SU-DHL-6 (cell line): Measurements from ENCODE around the gene RAP1GAP.

Source experiments
- H2AFZ ChIP-seq: fragments of 200-600 bp; sonication (generic); 2 replicates; pipeline ENCODE4 v1.6.1; 2014; ENCODE audit warnings: low read depth, mild to moderate bottlenecking, moderate library complexity, mixed read lengths, antibody characterized with exemption, low read length; ENCODE audit not compliant: severe bottlenecking
- H3F3A ChIP-seq: fragments of 200-600 bp; shearing (Covaris generic); 2 replicates; pipeline ENCODE4 v1.6.0; 2016; ENCODE audit warnings: antibody characterized with exemption, mild to moderate bottlenecking; ENCODE audit not compliant: insufficient read depth
- H3K27ac ChIP-seq: fragments of 200-600 bp; sonication (generic); 2 replicates; pipeline ENCODE4 v1.5.1; 2016; ENCODE audit warnings: low read depth, mild to moderate bottlenecking, low read length, moderate library complexity, mixed read lengths
- H3K27me3 ChIP-seq: fragments of 200-600 bp; sonication (generic), shearing (Covaris generic); 2 replicates; pipeline ENCODE4 v1.6.0; 2014; ENCODE audit warnings: mild to moderate bottlenecking, low read length
- H3K36me3 ChIP-seq: fragments of 200-600 bp; sonication (generic); 2 replicates; pipeline ENCODE4 v1.6.1; 2014; ENCODE audit warnings: mild to moderate bottlenecking, low read length, mixed read lengths
- H3K4me2 ChIP-seq: fragments of 300-600, 200-600 bp; shearing (Covaris generic), sonication (generic); 2 replicates; pipeline ENCODE4 v1.6.0; 2014; ENCODE audit warnings: low read length, low read depth, mild to moderate bottlenecking; ENCODE audit not compliant: poor library complexity, severe bottlenecking
- H3K4me3 ChIP-seq: fragments of 200-600 bp; sonication (generic); 2 replicates; pipeline ENCODE4 v1.5.1; 2014; ENCODE audit warnings: antibody characterized with exemption, low read length, mild to moderate bottlenecking, mixed read lengths; ENCODE audit not compliant: insufficient read depth, poor library complexity, severe bottlenecking
- H3K79me2 ChIP-seq: fragments of 200-600 bp; sonication (generic); 2 replicates; pipeline ENCODE4 v1.6.1; 2014; ENCODE audit warnings: mild to moderate bottlenecking, low read length, moderate library complexity; ENCODE audit not compliant: insufficient read depth
- H3K9ac ChIP-seq: fragments of 200-600 bp; sonication (generic); 2 replicates; pipeline ENCODE4 v1.7.0; 2014; ENCODE audit warnings: mild to moderate bottlenecking, low read length
- H3K9me2 ChIP-seq: fragments of 200-600 bp; sonication (generic); replicated peaks from 2 replicates; pipeline ENCODE4 v1.6.1; 2014; ENCODE audit warnings: low read length; ENCODE audit not compliant: insufficient read depth
- H3K9me3 ChIP-seq: fragments of 200-600 bp; sonication (generic); 2 replicates; pipeline ENCODE4 v1.6.1; 2014; ENCODE audit warnings: low read length, mixed read lengths; ENCODE audit not compliant: insufficient read depth
- H4K20me1 ChIP-seq: fragments of 200-600 bp; sonication (generic); 2 replicates; pipeline ENCODE4 v1.6.1; 2014; ENCODE audit warnings: low read depth, mild to moderate bottlenecking, antibody characterized with exemption, low read length, moderate library complexity, mixed read lengths
- CTCF ChIP-seq: fragments of 200-600 bp; sonication (generic); IDR thresholded peaks from one replicate; pipeline ENCODE4 v1.5.1; 2017; ENCODE audit warnings: antibody characterized with exemption, mild to moderate bottlenecking, low read length, moderate library complexity; ENCODE audit not compliant: insufficient read depth, poor library complexity, severe bottlenecking
- EZH2phosphoT487 ChIP-seq: fragments of 200-600 bp; sonication (generic), shearing (Covaris generic); conservative IDR thresholded peaks from 2 replicates; pipeline ENCODE4 v1.6.1; 2018; ENCODE audit warnings: mild to moderate bottlenecking, antibody characterized with exemption, low read length, moderate library complexity, mixed read lengths

RAP1GAP gene

GRCh38 chr1:21601278-21602048, 67.7 kb downstream of the RAP1GAP start:
- no peak overlapping the region for H3K27ac ChIP-seq
- no peaks in the 10 kb centered on the region for H3K27me3 ChIP-seq
- no peak overlapping the region for H2AFZ ChIP-seq
- no peaks in the 10 kb centered on the region for H3K9me3 ChIP-seq
- H3K36me3 ChIP-seq: no peaks in the 10 kb centered on the region
- H3F3A ChIP-seq: no peaks in the 10 kb centered on the region
- H4K20me1 ChIP-seq: no peaks in the 10 kb centered on the region
- TF ChIP-seq EZH2phosphoT487 (no peak), CTCF (no peak)
- no peak overlapping the region for H3K4me3 ChIP-seq
- H3K9me2 ChIP-seq: no peaks in the 10 kb centered on the region
- no peaks in the 10 kb centered on the region for H3K79me2 ChIP-seq
- no peak overlapping the region for H3K4me2 ChIP-seq
- no peak overlapping the region for H3K9ac ChIP-seq

- Histone ChIP-seq H3K27me3 (no peaks in the 10 kb centered on the region), H3K9me3 (no peaks in the 10 kb centered on the region), H3K79me2 (no peaks in the 10 kb centered on the region), H3K4me3 (no peak overlapping the region), H3K9ac (no peak overlapping the region), H3K36me3 (no peaks in the 10 kb centered on the region), H3F3A (no peaks in the 10 kb centered on the region), H2AFZ (no peak overlapping the region), H3K9me2 (no peaks in the 10 kb centered on the region), H3K4me2 (no peak overlapping the region), H4K20me1 (no peaks in the 10 kb centered on the region), H3K27ac (no peak overlapping the region)
- no peak for TF ChIP-seq EZH2phosphoT487
Observed at GRCh38 chr1:21599402-21599801, 69.8 kb downstream of the RAP1GAP start.

GRCh38 chr1:21598904-21599303, 70.3 kb downstream of the RAP1GAP start:
- Histone ChIP-seq H3K27me3 (no peaks in the 10 kb centered on the region), H3K9ac (no peak overlapping the region)
- no peak for TF ChIP-seq EZH2phosphoT487
- TF ChIP-seq CTCF: no peak

GRCh38 chr1:21598417-21598816, 70.7 kb downstream of the RAP1GAP start:
- H3K27me3 ChIP-seq: no peaks in the 10 kb centered on the region
- no peaks in the 10 kb centered on the region for H3K36me3 ChIP-seq
- H3K9me2 ChIP-seq: no peaks in the 10 kb centered on the region
- H3K79me2 ChIP-seq: no peaks in the 10 kb centered on the region
- no peak overlapping the region for H2AFZ ChIP-seq
- H3K27ac ChIP-seq: no peak overlapping the region
- H4K20me1 ChIP-seq: no peaks in the 10 kb centered on the region
- H3K9me3 ChIP-seq: no peaks in the 10 kb centered on the region
- no peaks in the 10 kb centered on the region for H3F3A ChIP-seq
- no peak for TF ChIP-seq CTCF
- no peak for TF ChIP-seq EZH2phosphoT487
- no peak overlapping the region for H3K4me3 ChIP-seq
- H3K4me2 ChIP-seq: no peak overlapping the region
- H3K9ac ChIP-seq: no peak overlapping the region

More at GRCh38 chr1:21598904-21599303, 70.3 kb downstream of the RAP1GAP start:
- no peaks in the 10 kb centered on the region for H3K79me2 ChIP-seq
- H3K36me3 ChIP-seq: no peaks in the 10 kb centered on the region
- H3K27ac ChIP-seq: no peak overlapping the region
- H3K9me2 ChIP-seq: no peaks in the 10 kb centered on the region
- no peaks in the 10 kb centered on the region for H3F3A ChIP-seq
- H2AFZ ChIP-seq: no peak overlapping the region
- no peaks in the 10 kb centered on the region for H4K20me1 ChIP-seq
- H3K4me2 ChIP-seq: no peak overlapping the region
- no peak overlapping the region for H3K4me3 ChIP-seq
- H3K9me3 ChIP-seq: no peaks in the 10 kb centered on the region
